GM12865 (cell line): ENCODE measurements around the gene TBCC.
A peak's percentile ranks its signal among the peaks of the same experiment; 100 is the strongest.

Source experiments
- DNase-seq: peaks from one replicate; pipeline ENCODE4 v3.0.0; 2010; ENCODE audit warnings: low read depth
- H3K4me3 ChIP-seq: 2 replicates; pipeline ENCODE4 v1.5.1; 2011; ENCODE audit warnings: mild to moderate bottlenecking, low read depth, low read length, control low read depth
- CTCF ChIP-seq: IDR thresholded peaks from 2 replicates; pipeline ENCODE4 v1.5.1; 2011; ENCODE audit warnings: low read length, control low read depth, low read depth, inconsistent platforms; ENCODE audit not compliant: insufficient read depth; ENCODE audit errors: missing control alignments

The TBCC gene

GRCh38 chr6:42729731-42730130 is 16.2 kb downstream of the TBCC start:
- TF ChIP-seq CTCF: no peak
- no peak overlapping the region for H3K4me3 ChIP-seq
- DNase-seq: no peak

DNA sequence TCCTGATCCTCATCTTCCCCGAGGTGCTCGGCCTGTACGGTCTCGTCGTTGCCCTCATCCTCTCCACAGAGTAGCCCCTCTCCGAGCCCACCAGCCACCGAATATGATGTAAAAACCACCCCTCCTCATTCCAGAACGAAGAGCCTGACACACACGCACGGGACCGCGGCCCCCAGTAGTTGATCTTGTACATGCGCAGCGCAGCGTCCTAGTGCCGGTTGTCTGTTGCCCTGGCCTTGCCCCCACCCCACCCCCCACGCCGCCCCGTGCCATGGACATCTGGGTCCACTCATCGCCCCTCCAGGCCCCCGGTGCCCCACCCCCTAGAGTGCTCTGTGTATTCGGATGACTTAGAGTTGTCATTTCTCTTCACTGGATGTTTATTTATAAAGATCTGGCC is 18.3 kb downstream of the TBCC start:
- no peak overlapping the region for H3K4me3 ChIP-seq
- no peak for DNase-seq
- TF ChIP-seq CTCF: no peak

DNA sequence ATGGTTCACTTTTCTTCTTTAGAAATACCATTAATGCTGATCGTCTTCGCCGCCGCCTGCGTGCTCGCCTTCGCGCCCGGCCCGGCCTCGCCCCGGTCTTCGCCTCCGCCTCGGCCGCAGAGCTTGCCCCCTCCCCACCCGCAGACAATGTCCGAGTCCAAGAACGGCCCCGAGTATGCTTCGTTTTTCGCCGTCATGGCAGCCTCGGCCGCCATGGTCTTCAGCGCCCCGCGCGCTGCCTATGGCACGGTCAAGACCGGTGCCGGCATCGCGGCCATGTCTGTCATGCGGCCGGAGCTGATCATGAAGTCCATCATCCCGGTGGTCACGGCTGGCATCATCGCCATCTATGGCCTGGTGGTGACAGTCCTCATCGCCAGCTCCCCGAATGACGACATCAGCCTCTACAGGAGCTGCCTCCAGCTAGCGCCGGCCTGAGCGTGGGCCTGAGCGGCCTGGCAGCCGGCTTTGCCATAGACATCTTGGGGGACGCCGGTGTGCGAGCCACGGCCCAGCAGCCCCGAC is 18.8 kb downstream of the TBCC start:
- TF ChIP-seq CTCF: no peak
- DNase-seq: peak; percentile 9
- H3K4me3 ChIP-seq: peak overlapping the region; percentile 57

- peak; percentile 94 for DNase-seq
- H3K4me3 ChIP-seq: peak overlapping the region; percentile 57
- TF ChIP-seq CTCF: peak; percentile 86
These were observed 19.3 kb downstream of the TBCC start for GRCh38 chr6:42726485-42727086.

DNA sequence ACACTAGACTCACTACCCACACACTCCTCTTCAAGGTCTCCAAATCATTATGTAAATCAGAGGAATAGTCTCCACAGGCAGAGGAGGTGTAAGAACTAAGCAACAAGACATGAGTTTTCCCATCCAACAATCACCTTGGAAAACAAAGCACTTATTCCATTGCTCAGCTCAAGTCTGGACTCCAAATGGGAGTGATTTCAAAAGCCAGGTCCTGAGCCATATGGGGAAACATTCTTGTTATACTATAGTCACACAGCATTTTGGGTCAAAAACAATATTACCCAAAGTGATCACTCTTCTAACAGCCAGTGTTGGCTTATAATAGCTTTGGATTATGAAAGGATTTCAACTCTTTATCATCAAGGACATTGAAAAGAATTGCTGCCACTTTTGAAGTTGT is 19.9 kb downstream of the TBCC start:
- TF ChIP-seq CTCF: no peak
- DNase-seq: no peak
- H3K4me3 ChIP-seq: no peak overlapping the region

GRCh38 chr6:42724825-42725224 is 21.1 kb downstream of the TBCC start:
- TF ChIP-seq CTCF: no peak
- DNase-seq: no peak
- no peak overlapping the region for H3K4me3 ChIP-seq

- no peak for TF ChIP-seq CTCF
- no peak for DNase-seq
- H3K4me3 ChIP-seq: no peak within 1 kb of the TSS
These were observed 23.4 kb downstream of the TBCC start, which contains the start of gene PRPH2 for GRCh38 chr6:42722497-42722896. Gene PRPH2 (minus strand): TSS chr6:42722597. CDS start chr6:42722334, 263 bp downstream.
